ENCODE results near the gene PACRG. TPM values are rescaled to one million over a fixed set of nuclear protein-coding genes. Genes with fewer than 3 reads are reported as not detected.

The PACRG gene
- polyA plus RNA-seq, 1 of the 3 experiments (the other 2 are of a cell fraction): 0.56 TPM

DNA sequence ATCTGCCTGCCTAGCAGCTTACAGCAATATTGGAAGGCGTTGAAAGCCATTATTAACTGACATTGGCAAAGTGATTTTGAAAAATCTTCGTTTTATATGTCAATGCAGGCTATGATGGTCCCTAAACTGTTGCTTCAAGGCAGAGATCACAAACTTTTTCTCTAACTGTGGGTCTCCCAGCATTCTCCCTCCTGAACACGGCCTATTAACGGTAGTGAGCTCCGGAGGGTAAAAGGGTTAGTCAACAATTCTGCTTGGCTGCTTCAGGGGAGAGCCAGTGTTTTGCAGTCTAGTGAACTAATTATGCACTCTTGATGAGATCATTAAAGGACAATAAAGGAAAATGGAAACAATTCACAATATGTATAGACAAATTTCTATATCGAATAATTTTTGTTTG is 424.9 kb downstream of the PACRG start (continued):
- TF ChIP-seq CHD2 (IDR thresholded peaks at IDR 0.05; ENCODE audit: low read length, partially characterized antibody) (no peak), GATA2 (CRISPR knock-in tag; IDR thresholded peaks at IDR 0.05) (no peak)
- TF ChIP-seq, protein P1, sequence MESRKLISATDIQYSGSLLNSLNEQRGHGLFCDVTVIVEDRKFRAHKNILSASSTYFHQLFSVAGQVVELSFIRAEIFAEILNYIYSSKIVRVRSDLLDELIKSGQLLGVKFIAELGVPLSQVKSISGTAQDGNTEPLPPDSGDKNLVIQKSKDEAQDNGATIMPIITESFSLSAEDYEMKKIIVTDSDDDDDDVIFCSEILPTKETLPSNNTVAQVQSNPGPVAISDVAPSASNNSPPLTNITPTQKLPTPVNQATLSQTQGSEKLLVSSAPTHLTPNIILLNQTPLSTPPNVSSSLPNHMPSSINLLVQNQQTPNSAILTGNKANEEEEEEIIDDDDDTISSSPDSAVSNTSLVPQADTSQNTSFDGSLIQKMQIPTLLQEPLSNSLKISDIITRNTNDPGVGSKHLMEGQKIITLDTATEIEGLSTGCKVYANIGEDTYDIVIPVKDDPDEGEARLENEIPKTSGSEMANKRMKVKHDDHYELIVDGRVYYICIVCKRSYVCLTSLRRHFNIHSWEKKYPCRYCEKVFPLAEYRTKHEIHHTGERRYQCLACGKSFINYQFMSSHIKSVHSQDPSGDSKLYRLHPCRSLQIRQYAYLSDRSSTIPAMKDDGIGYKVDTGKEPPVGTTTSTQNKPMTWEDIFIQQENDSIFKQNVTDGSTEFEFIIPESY (IDR thresholded peaks at IDR 0.05; ENCODE audit: borderline replicate concordance, low read depth): no peak
- TF ChIP-seq, protein P2, sequence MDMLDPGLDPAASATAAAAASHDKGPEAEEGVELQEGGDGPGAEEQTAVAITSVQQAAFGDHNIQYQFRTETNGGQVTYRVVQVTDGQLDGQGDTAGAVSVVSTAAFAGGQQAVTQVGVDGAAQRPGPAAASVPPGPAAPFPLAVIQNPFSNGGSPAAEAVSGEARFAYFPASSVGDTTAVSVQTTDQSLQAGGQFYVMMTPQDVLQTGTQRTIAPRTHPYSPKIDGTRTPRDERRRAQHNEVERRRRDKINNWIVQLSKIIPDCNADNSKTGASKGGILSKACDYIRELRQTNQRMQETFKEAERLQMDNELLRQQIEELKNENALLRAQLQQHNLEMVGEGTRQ (IDR thresholded peaks at IDR 0.05; ENCODE audit: borderline replicate concordance, low read depth, low read length): no peak

DNA sequence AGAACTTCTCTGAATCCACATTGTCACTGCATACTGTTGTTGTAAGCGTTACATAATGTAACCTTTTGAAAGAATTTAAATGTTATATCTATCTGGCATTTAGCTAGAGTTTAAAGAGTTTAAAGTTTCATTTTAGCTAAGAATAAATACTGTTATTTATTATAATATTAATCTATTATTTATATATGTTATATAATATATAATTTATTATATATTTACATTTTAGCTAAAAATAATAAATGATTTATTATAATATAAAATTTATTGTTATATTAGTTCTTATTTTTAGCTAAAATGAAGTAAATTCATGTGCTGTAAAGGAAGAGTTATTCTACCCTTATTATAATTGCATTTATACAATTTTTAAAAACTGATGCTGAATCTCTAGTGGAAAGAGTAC is 431.3 kb downstream of the PACRG start:
- Histone ChIP-seq H3K36me3 (replicated peaks in 1 of 2; ENCODE audit: control insufficient read depth in 1 of 2, insufficient read depth in 2 of 2, low read length in 1 of 2) (no peaks in the 10 kb centered on the region), H3K27me3 (ENCODE audit: insufficient read depth) (no peaks in the 10 kb centered on the region), H2AFZ (ENCODE audit: low read depth) (no peak overlapping the region), H3F3A (replicated peaks; ENCODE audit: insufficient read depth) (no peaks in the 10 kb centered on the region), H3K9me2 (no peaks in the 10 kb centered on the region), H3K9ac (no peak overlapping the region), H4K20me1 (ENCODE audit: insufficient read depth) (no peaks in the 10 kb centered on the region), H3K9me3 (no peaks in the 10 kb centered on the region), H3K27ac (ENCODE audit: low read depth in 2 of 2, low read length in 1 of 2) (no peak overlapping the region), H3K4me2 (no peak overlapping the region), H3K4me3 (ENCODE audit: low read depth in 2 of 2, low read length in 1 of 2) (no peak overlapping the region), H3K79me2 (ENCODE audit: insufficient read depth) (no peaks in the 10 kb centered on the region), H3K4me1 (ENCODE audit: control insufficient read depth in 1 of 2, insufficient read depth in 2 of 2, low read depth in 1 of 2, low read length in 1 of 2) (no peaks in the 10 kb centered on the region; a peak in 1 of 4 replicates)
- 55% methylated on average over 1 of the region's 1 CpG for WGBS (ENCODE audit: low lambda C conversion rate)
- CTCF ChIA-PET: interaction anchor here (0.6 kb wide), 1 partner anchor 11 kb away, joined by 3 read pairs; no protein-coding TSS in a partner anchor
- POLR2A ChIA-PET: no interaction called here
- DNase-seq: no peak
- TF ChIP-seq RAD21 (IDR thresholded peaks at IDR 0.05; ENCODE audit: low read length) (no peak), RFX5 (IDR thresholded peaks at IDR 0.05; ENCODE audit: low read length) (no peak), FOXJ3 (CRISPR knock-in tag; IDR thresholded peaks at IDR 0.05) (no peak), FOXM1 (IDR thresholded peaks at IDR 0.05; ENCODE audit: low read depth) (no peak), TEAD4 (IDR thresholded peaks at IDR 0.05; ENCODE audit: borderline replicate concordance, insufficient read depth) (no peak), TCF12 (IDR thresholded peaks at IDR 0.05) (no peak), FOSL2 (IDR thresholded peaks at IDR 0.05; ENCODE audit: borderline replicate concordance, low read depth) (no peak), SIN3A (IDR thresholded peaks at IDR 0.05; ENCODE audit: borderline replicate concordance, low read depth, low read length) (no peak), RXRA (IDR thresholded peaks at IDR 0.05; ENCODE audit: borderline replicate concordance, low read depth) (no peak), JUND (IDR thresholded peaks at IDR 0.05) (no peak), EZH2phosphoT487 (IDR thresholded peaks at IDR 0.05; ENCODE audit: borderline replicate concordance, low read depth) (no peak)
- TF ChIP-seq, protein P3, sequence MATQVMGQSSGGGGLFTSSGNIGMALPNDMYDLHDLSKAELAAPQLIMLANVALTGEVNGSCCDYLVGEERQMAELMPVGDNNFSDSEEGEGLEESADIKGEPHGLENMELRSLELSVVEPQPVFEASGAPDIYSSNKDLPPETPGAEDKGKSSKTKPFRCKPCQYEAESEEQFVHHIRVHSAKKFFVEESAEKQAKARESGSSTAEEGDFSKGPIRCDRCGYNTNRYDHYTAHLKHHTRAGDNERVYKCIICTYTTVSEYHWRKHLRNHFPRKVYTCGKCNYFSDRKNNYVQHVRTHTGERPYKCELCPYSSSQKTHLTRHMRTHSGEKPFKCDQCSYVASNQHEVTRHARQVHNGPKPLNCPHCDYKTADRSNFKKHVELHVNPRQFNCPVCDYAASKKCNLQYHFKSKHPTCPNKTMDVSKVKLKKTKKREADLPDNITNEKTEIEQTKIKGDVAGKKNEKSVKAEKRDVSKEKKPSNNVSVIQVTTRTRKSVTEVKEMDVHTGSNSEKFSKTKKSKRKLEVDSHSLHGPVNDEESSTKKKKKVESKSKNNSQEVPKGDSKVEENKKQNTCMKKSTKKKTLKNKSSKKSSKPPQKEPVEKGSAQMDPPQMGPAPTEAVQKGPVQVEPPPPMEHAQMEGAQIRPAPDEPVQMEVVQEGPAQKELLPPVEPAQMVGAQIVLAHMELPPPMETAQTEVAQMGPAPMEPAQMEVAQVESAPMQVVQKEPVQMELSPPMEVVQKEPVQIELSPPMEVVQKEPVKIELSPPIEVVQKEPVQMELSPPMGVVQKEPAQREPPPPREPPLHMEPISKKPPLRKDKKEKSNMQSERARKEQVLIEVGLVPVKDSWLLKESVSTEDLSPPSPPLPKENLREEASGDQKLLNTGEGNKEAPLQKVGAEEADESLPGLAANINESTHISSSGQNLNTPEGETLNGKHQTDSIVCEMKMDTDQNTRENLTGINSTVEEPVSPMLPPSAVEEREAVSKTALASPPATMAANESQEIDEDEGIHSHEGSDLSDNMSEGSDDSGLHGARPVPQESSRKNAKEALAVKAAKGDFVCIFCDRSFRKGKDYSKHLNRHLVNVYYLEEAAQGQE (IDR thresholded peaks at IDR 0.05; ENCODE audit: low read depth, low read length): no peak
- TF ChIP-seq, protein P4, sequence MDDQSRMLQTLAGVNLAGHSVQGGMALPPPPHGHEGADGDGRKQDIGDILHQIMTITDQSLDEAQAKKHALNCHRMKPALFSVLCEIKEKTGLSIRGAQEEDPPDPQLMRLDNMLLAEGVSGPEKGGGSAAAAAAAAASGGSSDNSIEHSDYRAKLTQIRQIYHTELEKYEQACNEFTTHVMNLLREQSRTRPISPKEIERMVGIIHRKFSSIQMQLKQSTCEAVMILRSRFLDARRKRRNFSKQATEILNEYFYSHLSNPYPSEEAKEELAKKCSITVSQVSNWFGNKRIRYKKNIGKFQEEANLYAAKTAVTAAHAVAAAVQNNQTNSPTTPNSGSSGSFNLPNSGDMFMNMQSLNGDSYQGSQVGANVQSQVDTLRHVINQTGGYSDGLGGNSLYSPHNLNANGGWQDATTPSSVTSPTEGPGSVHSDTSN (IDR thresholded peaks at IDR 0.05): no peak
- TF ChIP-seq, protein P2 (IDR thresholded peaks at IDR 0.05; ENCODE audit: borderline replicate concordance, low read depth, low read length): no peak
- TF ChIP-seq, protein P1 (IDR thresholded peaks at IDR 0.05; ENCODE audit: borderline replicate concordance, low read depth): no peak
- TF ChIP-seq, protein P5, sequence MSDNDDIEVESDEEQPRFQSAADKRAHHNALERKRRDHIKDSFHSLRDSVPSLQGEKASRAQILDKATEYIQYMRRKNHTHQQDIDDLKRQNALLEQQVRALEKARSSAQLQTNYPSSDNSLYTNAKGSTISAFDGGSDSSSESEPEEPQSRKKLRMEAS (IDR thresholded peaks at IDR 0.05; ENCODE audit: low read depth): no peak
